Erythroblast (primary cell): ENCODE results near the gene HYCC1.
"Not testable (repeated sequence)": the region's sequence is repeated elsewhere in the genome, so short reads cannot be mapped to it uniquely, and the experiment has no call there.

Experiments used
- DNase-seq, 2 experiments: peaks; one replicate each; lab custom pipeline; 2025; lab: John Stamatoyannopoulos, UW
- GATA1 ChIP-seq: IDR thresholded peaks from 2 replicates; pipeline ENCODE4 v1.6.1; 2011; ENCODE audit warnings: low read depth, mild to moderate bottlenecking, control low read depth, low read length, moderate library complexity
- POLR2A ChIP-seq: IDR thresholded peaks from 2 replicates; pipeline ENCODE4 v1.6.1; 2011; ENCODE audit warnings: mild to moderate bottlenecking, low read length

Gene HYCC1

DNA sequence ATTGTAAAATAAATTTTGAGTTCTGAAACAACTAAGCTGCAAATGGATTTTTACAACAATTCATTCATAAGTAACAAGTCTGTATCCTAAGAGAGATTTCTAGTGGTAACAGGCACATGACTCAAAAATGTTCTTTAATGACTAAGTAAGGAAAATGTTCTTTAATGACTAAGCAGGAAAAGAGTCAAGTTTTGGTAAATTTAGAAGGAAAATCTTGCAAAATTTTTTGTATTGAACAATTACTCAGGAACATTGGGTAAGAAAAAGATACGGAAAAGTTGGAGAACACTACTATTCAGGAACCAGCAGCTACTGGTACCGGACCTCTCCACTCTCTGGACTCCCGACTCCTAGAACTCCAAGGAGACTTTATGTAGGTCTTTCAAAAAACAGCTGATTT, 33.5 kb downstream of the HYCC1 start:
- TF ChIP-seq POLR2A (no peak), GATA1 (no peak)
- no peak for DNase-seq

DNA sequence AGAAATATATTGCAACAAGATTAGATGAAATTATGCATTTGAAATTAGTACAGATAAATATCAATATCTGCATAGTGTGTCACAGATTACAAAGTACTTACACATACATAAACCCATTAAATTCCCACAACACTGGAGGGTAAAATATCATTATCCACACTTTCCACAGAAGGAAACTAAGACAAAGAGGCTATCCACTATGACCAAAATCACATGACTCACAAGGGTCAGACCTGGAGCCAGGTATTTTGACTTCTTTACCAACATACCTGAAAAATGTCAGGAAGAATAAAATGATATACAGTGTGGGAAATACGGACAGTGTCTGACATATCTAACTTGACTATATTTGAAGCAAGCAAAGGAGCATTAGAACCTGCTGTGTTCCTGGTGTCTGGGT, 34.1 kb downstream of the HYCC1 start:
- TF ChIP-seq GATA1, result no peak
- no peak for TF ChIP-seq POLR2A
- DNase-seq, result no peak

GRCh38 chr7:22979251-22979650, 34.7 kb downstream of the HYCC1 start:
- no peak for DNase-seq
- TF ChIP-seq GATA1 (no peak), POLR2A (no peak)

- not testable (repeated sequence) for DNase-seq
Observed at GRCh38 chr7:22974636-22975035, 39.3 kb downstream of the HYCC1 start.

GRCh38 chr7:22972207-22972606, 41.7 kb downstream of the HYCC1 start:
- no peak for TF ChIP-seq GATA1
- TF ChIP-seq POLR2A, result no peak
- DNase-seq, result no peak

- no peak for DNase-seq
- TF ChIP-seq POLR2A (no peak), GATA1 (no peak)
Observed at GRCh38 chr7:22969010-22969431, 44.9 kb downstream of the HYCC1 start.
